Liver (tissue), 3 donors: ENCODE data around the gene CPNE4.
A peak's percentile ranks its signal among the peaks of the same experiment; 100 is the strongest.

Experiments
- RAD21 ChIP-seq, 2 donors: IDR thresholded peaks; 2 replicates each; pipeline ENCODE4 v1.6.1; 2016; ENCODE audit warnings: antibody characterized with exemption in 2 of 2, mild to moderate bottlenecking in 2 of 2
- TAF1 ChIP-seq: conservative IDR thresholded peaks from 2 replicates; pipeline ENCODE4 v1.6.1; 2016; ENCODE audit warnings: antibody characterized with exemption, mild to moderate bottlenecking
- YY1 ChIP-seq: IDR thresholded peaks from 2 replicates; pipeline ENCODE4 v1.6.1; 2016; ENCODE audit warnings: antibody characterized with exemption, mild to moderate bottlenecking
- TF ChIP-seq, protein P1 (sequence below): fragments of 150-350 bp; IDR thresholded peaks from 2 replicates; pipeline ENCODE4 v1.5.1; 2017; ENCODE audit warnings: improper control_type of control experiment, low read depth, low read length; ENCODE audit not compliant: missing input control
- TF ChIP-seq, protein P2 (sequence below): IDR thresholded peaks from 2 replicates; pipeline ENCODE4 v1.6.1; 2016; ENCODE audit warnings: antibody characterized with exemption
- TF ChIP-seq, protein P3 (sequence below): IDR thresholded peaks from 2 replicates; pipeline ENCODE4 v1.6.1; 2016; ENCODE audit warnings: antibody characterized with exemption
- donor health status: healthy.
- donor health status: healthy.

DNA sequence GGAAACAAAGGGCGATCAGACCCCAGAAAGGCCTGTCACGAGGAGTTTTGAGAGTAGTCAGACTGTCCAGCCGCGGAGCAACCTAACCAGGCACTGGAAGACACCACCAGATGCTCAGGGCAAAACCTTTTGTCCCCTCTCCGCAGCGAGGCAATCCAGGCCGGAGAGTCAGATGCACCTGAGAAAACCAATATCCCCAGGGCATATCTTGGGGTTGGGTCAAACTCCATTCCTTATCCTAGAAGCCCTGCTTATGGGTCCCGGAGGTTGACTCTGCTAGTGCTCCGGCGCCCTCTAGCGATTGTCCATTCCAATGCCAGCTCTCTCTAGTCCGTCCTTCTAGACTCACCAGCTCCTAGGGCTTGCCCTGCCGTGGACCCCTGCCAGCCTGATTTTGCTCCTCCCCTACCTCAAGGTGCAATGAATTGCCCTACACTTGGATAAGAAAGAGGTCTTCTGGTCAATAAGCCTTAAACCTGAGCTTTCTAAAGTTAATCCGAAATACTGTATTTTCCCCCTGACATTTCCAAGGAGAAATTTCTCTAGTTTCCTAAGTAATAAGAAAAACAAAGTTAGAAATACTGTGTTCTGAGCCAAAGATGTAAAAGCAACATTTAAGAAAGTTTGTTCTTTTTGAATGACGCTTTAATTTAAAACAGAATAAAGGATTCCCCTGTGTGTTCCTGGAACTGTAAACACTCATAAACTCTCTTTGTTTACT, 5.5 kb downstream of the CPNE4 start:
- TF ChIP-seq RAD21 (IDR thresholded peaks at IDR 0.05) (peak; percentile 84 to 90), YY1 (no peak), TAF1 (no peak)
- TF ChIP-seq, protein P1, sequence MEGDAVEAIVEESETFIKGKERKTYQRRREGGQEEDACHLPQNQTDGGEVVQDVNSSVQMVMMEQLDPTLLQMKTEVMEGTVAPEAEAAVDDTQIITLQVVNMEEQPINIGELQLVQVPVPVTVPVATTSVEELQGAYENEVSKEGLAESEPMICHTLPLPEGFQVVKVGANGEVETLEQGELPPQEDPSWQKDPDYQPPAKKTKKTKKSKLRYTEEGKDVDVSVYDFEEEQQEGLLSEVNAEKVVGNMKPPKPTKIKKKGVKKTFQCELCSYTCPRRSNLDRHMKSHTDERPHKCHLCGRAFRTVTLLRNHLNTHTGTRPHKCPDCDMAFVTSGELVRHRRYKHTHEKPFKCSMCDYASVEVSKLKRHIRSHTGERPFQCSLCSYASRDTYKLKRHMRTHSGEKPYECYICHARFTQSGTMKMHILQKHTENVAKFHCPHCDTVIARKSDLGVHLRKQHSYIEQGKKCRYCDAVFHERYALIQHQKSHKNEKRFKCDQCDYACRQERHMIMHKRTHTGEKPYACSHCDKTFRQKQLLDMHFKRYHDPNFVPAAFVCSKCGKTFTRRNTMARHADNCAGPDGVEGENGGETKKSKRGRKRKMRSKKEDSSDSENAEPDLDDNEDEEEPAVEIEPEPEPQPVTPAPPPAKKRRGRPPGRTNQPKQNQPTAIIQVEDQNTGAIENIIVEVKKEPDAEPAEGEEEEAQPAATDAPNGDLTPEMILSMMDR: peak; percentile 68
- TF ChIP-seq, protein P2, sequence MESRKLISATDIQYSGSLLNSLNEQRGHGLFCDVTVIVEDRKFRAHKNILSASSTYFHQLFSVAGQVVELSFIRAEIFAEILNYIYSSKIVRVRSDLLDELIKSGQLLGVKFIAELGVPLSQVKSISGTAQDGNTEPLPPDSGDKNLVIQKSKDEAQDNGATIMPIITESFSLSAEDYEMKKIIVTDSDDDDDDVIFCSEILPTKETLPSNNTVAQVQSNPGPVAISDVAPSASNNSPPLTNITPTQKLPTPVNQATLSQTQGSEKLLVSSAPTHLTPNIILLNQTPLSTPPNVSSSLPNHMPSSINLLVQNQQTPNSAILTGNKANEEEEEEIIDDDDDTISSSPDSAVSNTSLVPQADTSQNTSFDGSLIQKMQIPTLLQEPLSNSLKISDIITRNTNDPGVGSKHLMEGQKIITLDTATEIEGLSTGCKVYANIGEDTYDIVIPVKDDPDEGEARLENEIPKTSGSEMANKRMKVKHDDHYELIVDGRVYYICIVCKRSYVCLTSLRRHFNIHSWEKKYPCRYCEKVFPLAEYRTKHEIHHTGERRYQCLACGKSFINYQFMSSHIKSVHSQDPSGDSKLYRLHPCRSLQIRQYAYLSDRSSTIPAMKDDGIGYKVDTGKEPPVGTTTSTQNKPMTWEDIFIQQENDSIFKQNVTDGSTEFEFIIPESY: no peak
- TF ChIP-seq, protein P3, sequence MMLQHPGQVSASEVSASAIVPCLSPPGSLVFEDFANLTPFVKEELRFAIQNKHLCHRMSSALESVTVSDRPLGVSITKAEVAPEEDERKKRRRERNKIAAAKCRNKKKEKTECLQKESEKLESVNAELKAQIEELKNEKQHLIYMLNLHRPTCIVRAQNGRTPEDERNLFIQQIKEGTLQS: no peak
